Gastrocnemius medialis (tissue), 4 donors: ENCODE measurements around the gene ZNF264. TPM values are rescaled to one million over a fixed set of nuclear protein-coding genes. Genes with fewer than 3 reads are reported as not detected.
A peak's percentile ranks its signal among the peaks of the same experiment; 100 is the strongest.

ENCODE experiments used
- ATAC-seq, 2 donors: fragments of 150-250 bp; one replicate each; pipeline ENCODE4 v1.9.1; 2016
- DNase-seq, 2 donors: peaks; one replicate each; pipeline ENCODE4 v3.0.0-alpha.2; 2019
- H3K27ac ChIP-seq, 4 donors: fragments of 200-600 bp; sonication (generic); 1 replicate in 1 of 4; 2 replicates in 3 of 4; pipeline ENCODE4 v1.5.1; 2016 to 2018; ENCODE audit warnings: mild to moderate bottlenecking in 2 of 4, moderate library complexity in 1 of 4
- H3K27me3 ChIP-seq, 3 donors: fragments of 200-600 bp; sonication (generic) in 2 of 3; 1 replicate in 1 of 3; 2 replicates in 2 of 3; pipeline versions ENCODE4 v1.5.1 to v1.6.0; 2016 to 2019; ENCODE audit warnings: mild to moderate bottlenecking in 1 of 3, moderate library complexity in 1 of 3
- H3K36me3 ChIP-seq, 2 donors: fragments of 200-600 bp; sonication (generic) in 1 of 2; one replicate each; pipeline ENCODE4 v1.5.1; 2017 to 2018
- H3K4me1 ChIP-seq, 2 donors: fragments of 200-600 bp; sonication (generic) in 1 of 2; one replicate each; pipeline ENCODE4 v1.5.1; 2016 to 2017; ENCODE audit warnings: mild to moderate bottlenecking in 2 of 2
- H3K4me3 ChIP-seq, 4 donors: fragments of 200-600 bp; sonication (generic) in 3 of 4; 1 replicate in 1 of 4; 2 replicates in 3 of 4; pipeline ENCODE4 v1.5.1; 2016 to 2019; ENCODE audit warnings: mild to moderate bottlenecking in 2 of 4
- H3K9me3 ChIP-seq, 3 donors: fragments of 200-600 bp; sonication (generic) in 2 of 3; 1 replicate in 1 of 3; 2 replicates in 2 of 3; pipeline ENCODE4 v1.5.1; 2016 to 2019
- CTCF ChIP-seq, 5 experiments: fragments of 450-650 bp in 3 of 5; fragments of 200-600 bp in 2 of 5; sonication (generic) in 2 of 5; IDR thresholded peaks in 4 of 5; conservative IDR thresholded peaks in 1 of 5; 1 replicate in 4 of 5; 2 replicates in 1 of 5; pipeline ENCODE4 v1.5.1; 2016 to 2019; ENCODE audit warnings: antibody characterized with exemption in 5 of 5, mild to moderate bottlenecking in 3 of 5, moderate library complexity in 3 of 5
- POLR2A ChIP-seq, 2 donors: fragments of 450-650 bp; IDR thresholded peaks; one replicate each; pipeline ENCODE4 v1.6.1; 2017; ENCODE audit warnings: antibody characterized with exemption in 2 of 2, mild to moderate bottlenecking in 2 of 2, moderate library complexity in 2 of 2
- in situ Hi-C, 4 donors: fragments of 200-750 bp; cut with MboI; loops; one replicate each; pipeline versions ENCODE4 v1.15.0 to v1.8.0; 2017; ENCODE audit warnings: low sequenced_read_pairs in 4 of 4
- intact Hi-C: fragments of 100-400 bp; cut with DNase I; formaldehyde crosslinking; loops from one replicate; pipeline ENCODE4 v1.15.1; 2023; ENCODE audit warnings: low total_unique reads
- total RNA-seq, 4 donors: library from RNA; depleted of rRNA; stranded (reverse); fragments of >200 nt; gene quantifications; one replicate each; pipeline versions ENCODE4 v1.1.0 to v1.2.3, GENCODE V29; 2016

Gene ZNF264
- total RNA-seq, result 10 to 100 TPM; 11.3 to 21.8 (median 16.9) TPM

GRCh38 chr19:57191141-57192076, at the start of gene ZNF264:
Gene ZNF264 (plus strand): TSS chr19:57191500. CDS start chr19:57191914, 414 bp downstream.
- TF ChIP-seq CTCF (IDR thresholded peaks at IDR 0.05 in 4 of 5, conservative IDR thresholded peaks at IDR 0.05 in 1 of 5) (no peak), POLR2A (IDR thresholded peaks at IDR 0.05) (peak in 1 of 2 donors; percentile 32)
- H3K27me3 ChIP-seq, result peaks cover 0 to 11% (median 0%) of the 10 kb centered on the region in 3 donors
- H3K4me1 ChIP-seq, result peaks cover 19 to 25% of the 10 kb centered on the region in 2 donors

GRCh38 chr19:57141699-57142098, 49.6 kb upstream of the ZNF264 start:
- Histone ChIP-seq H3K4me3 (no peak overlapping the region), H3K27ac (no peak overlapping the region), H3K9me3 (no peaks in the 10 kb centered on the region), H3K36me3 (no peaks in the 10 kb centered on the region), H3K27me3 (no peaks in the 10 kb centered on the region), H3K4me1 (no peaks in the 10 kb centered on the region)
- ATAC-seq (no peak), DNase-seq (no peak)
- in situ Hi-C loops, result no loop called here
- intact Hi-C loops, result no loop called here
- TF ChIP-seq CTCF (IDR thresholded peaks at IDR 0.05 in 4 of 5, conservative IDR thresholded peaks at IDR 0.05 in 1 of 5) (no peak), POLR2A (IDR thresholded peaks at IDR 0.05) (no peak)

More at GRCh38 chr19:57191141-57192076, at the start of gene ZNF264:
- Histone ChIP-seq H3K27ac (peak within 1 kb of the TSS; percentile 84 to 96 (median 85)), H3K36me3 (peaks cover 0 to 31% of the 10 kb centered on the region in 2 donors), H3K9me3 (no peaks in the 10 kb centered on the region), H3K4me3 (peak within 1 kb of the TSS; percentile 92 to 96 (median 94))
- intact Hi-C loops, result loop anchor here (2.0 to 5.0 kb wide), 3 partner anchors 49 to 171 kb away; partner anchors contain the start of genes TRAPPC2B, ZNF460, ZNF547 and ZNF805
- in situ Hi-C loops, result no loop called here
- ATAC-seq (peak; percentile 96 to 97), DNase-seq (peak; percentile 74 to 85)

GRCh38 chr19:57152921-57153320, 38.4 kb upstream of the ZNF264 start:
- H3K9me3 ChIP-seq, result no peaks in the 10 kb centered on the region
- DNase-seq, result no peak
- no peak for ATAC-seq
- no peak overlapping the region for H3K27ac ChIP-seq
- intact Hi-C loops, result no loop called here
- TF ChIP-seq POLR2A (IDR thresholded peaks at IDR 0.05) (no peak), CTCF (IDR thresholded peaks at IDR 0.05 in 4 of 5, conservative IDR thresholded peaks at IDR 0.05 in 1 of 5) (no peak)
- H3K27me3 ChIP-seq, result no peaks in the 10 kb centered on the region
- no peaks in the 10 kb centered on the region for H3K36me3 ChIP-seq
- H3K4me1 ChIP-seq, result no peaks in the 10 kb centered on the region
- in situ Hi-C loops, result no loop called here
- H3K4me3 ChIP-seq, result no peak overlapping the region

- Histone ChIP-seq H3K9me3 (no peaks in the 10 kb centered on the region), H3K36me3 (no peaks in the 10 kb centered on the region), H3K4me3 (no peak overlapping the region), H3K27ac (no peak overlapping the region), H3K27me3 (no peaks in the 10 kb centered on the region), H3K4me1 (no peaks in the 10 kb centered on the region)
- DNase-seq, result no peak
- intact Hi-C loops (no loop called here), in situ Hi-C loops (no loop called here)
- no peak for ATAC-seq
- TF ChIP-seq POLR2A (IDR thresholded peaks at IDR 0.05) (no peak), CTCF (IDR thresholded peaks at IDR 0.05 in 4 of 5, conservative IDR thresholded peaks at IDR 0.05 in 1 of 5) (no peak)
Measured at GRCh38 chr19:57161985-57162539, 29.2 kb upstream of the ZNF264 start.
